ENCODE measurements around the gene METTL1.
A peak's percentile ranks its signal among the peaks of the same experiment; 100 is the strongest.

The METTL1 gene

GRCh38 chr12:57751788-57752667 lies 19.9 kb downstream of the METTL1 start, which contains the start of gene CDK4:
TSS of gene CDK4 (minus strand) at chr12:57752310. CDS start at chr12:57751717, 593 bp downstream.
- DNase-seq, result peak; percentile 96

GRCh38 chr12:57751432-57751787 lies 20.5 kb downstream of the METTL1 start:
- DNase-seq, result peak; percentile 23

GRCh38 chr12:57750561-57751431 lies 21.1 kb downstream of the METTL1 start:
- DNase-seq, result peak; percentile 16

GRCh38 chr12:57749061-57749460 lies 22.8 kb downstream of the METTL1 start:
- no peak for DNase-seq

GRCh38 chr12:57746025-57746424 lies 25.9 kb downstream of the METTL1 start:
- no peak for DNase-seq

GRCh38 chr12:57745485-57745881 lies 26.4 kb downstream of the METTL1 start:
- no peak for DNase-seq

GRCh38 chr12:57744777-57745484 lies 27.0 kb downstream of the METTL1 start, which contains the start of gene TSPAN31:
TSS of gene TSPAN31 (plus strand) at chr12:57745039. CDS start at chr12:57745155, 116 bp downstream.
- DNase-seq, result peak; percentile 88

GRCh38 chr12:57744194-57744776 lies 27.6 kb downstream of the METTL1 start:
- DNase-seq, result peak; percentile 80

- no peak for DNase-seq
Observed at GRCh38 chr12:57743769-57744168, 28.1 kb downstream of the METTL1 start.

GRCh38 chr12:57741844-57742738 lies 29.8 kb downstream of the METTL1 start:
- peak; percentile 71 for DNase-seq

- DNase-seq, result no peak
Observed at GRCh38 chr12:57741413-57741789, 30.5 kb downstream of the METTL1 start.

GRCh38 chr12:57740656-57741412 lies 31.1 kb downstream of the METTL1 start:
- DNase-seq, result peak; percentile 71

- no peak for DNase-seq
Observed at GRCh38 chr12:57739914-57740538, 31.9 kb downstream of the METTL1 start.

GRCh38 chr12:57739387-57739786 lies 32.5 kb downstream of the METTL1 start:
- no peak for DNase-seq

GRCh38 chr12:57738661-57739237 lies 33.2 kb downstream of the METTL1 start, which contains the start of gene AGAP2:
TSS of gene AGAP2 (minus strand) at chr12:57738742. CDS start at chr12:57738246, 496 bp downstream.
- DNase-seq, result no peak

- no peak for DNase-seq
Observed at GRCh38 chr12:57737467-57738460, 34.1 kb downstream of the METTL1 start.

- DNase-seq, result no peak
Observed at GRCh38 chr12:57736741-57737466, 35.0 kb downstream of the METTL1 start.
